Activated CD8-positive, alpha-beta T cell treated with anti-CD3 and anti-CD28 coated beads for 36 hours (primary cell): ENCODE data around the gene RBM42. TPM values are rescaled to one million over a fixed set of nuclear protein-coding genes. Genes with fewer than 3 reads are reported as not detected.

Source experiments
- ATAC-seq: fragments of 200-7000 bp; cut with Tn5 transposase; one replicate; pipeline ENCODE4 v1.10.0; 2021; ENCODE audit warnings: mild to moderate bottlenecking, moderate library complexity
- CTCF ChIA-PET: fragments of 350-600 bp; sonication (Branson Sonifier 250); formaldehyde crosslinking; loops from one replicate; lab custom pipeline; 2021; ENCODE audit warnings: antibody characterized with exemption; lab: Charles Lee
- POLR2A ChIA-PET: fragments of 350-600 bp; sonication (Branson Sonifier 250); formaldehyde crosslinking; loops from one replicate; lab custom pipeline; 2021; ENCODE audit warnings: antibody characterized with exemption; lab: Charles Lee
- DNase-seq: peaks from one replicate; pipeline ENCODE4 v3.0.0-alpha.2; 2020
- H3K27ac Mint-ChIP-seq: one replicate; pipeline ENCODE4 v1.8.0; 2021; ENCODE audit warnings: mild to moderate bottlenecking, mixed read lengths
- H3K27me3 Mint-ChIP-seq: one replicate; pipeline ENCODE4 v1.8.0; 2021; ENCODE audit warnings: mixed read lengths
- H3K36me3 Mint-ChIP-seq: one replicate; pipeline ENCODE4 v1.8.0; 2021; ENCODE audit warnings: low read depth, mixed read lengths
- H3K4me1 Mint-ChIP-seq: one replicate; pipeline ENCODE4 v1.8.0; 2021; ENCODE audit warnings: low read depth, mixed read lengths
- H3K4me3 Mint-ChIP-seq: one replicate; pipeline ENCODE4 v1.8.0; 2021; ENCODE audit warnings: mild to moderate bottlenecking, moderate library complexity, mixed read lengths
- H3K9me3 Mint-ChIP-seq: one replicate; pipeline ENCODE4 v1.8.0; 2021; ENCODE audit warnings: mixed read lengths
- intact Hi-C: fragments of 100-400 bp; cut with micrococcal nuclease; formaldehyde crosslinking; loops from one replicate; pipeline ENCODE4 v1.10.0; 2022
- total RNA-seq, 2 experiments: library from RNA; stranded (reverse); gene quantifications; one replicate each; pipeline ENCODE4 v1.2.3, GENCODE V29; 2021
- TF ChIP-seq, protein P1 (sequence below): fragments of 200-600 bp; IDR thresholded peaks from one replicate; pipeline ENCODE4 v1.8.0; 2022; ENCODE audit warnings: antibody characterized with exemption, mild to moderate bottlenecking

The RBM42 gene
- total RNA-seq, 2 experiments from 2014 or later = 82.9 to 95.2 TPM

DNA sequence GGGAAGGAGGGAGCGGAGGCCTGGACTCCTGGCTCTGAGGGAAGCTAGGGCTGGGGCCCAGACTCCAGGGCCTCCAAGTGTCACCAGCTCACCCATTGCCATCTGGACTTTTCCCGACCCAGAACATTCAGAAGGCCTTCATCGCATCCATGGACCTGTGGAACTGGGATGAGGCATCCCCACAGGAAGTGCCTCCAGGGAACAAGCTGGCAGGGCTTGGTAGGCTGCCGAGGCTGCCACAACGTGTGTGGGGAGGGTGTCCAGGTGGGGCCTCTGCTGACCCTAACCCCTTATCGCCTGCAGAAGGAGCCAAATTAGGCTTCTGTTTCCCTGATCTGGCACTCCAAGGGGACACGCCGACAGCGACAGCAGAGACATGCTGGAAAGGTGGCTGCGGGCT lies 13.5 kb downstream of the RBM42 start:
- ChIA-PET CTCF (interaction anchor here (0.6 to 1.4 kb wide), 2 partner anchors 50 to 94 kb away, joined by 3 to 6 read pairs; no protein-coding TSS in a partner anchor), POLR2A (interaction anchor here (0.9 to 1.6 kb wide), 3 partner anchors 11 to 31 kb away, joined by 3 to 6 read pairs (median 4); no protein-coding TSS in a partner anchor)
- ATAC-seq (no peak), DNase-seq (no peak)
- Mint-ChIP-seq H3K9me3 (no peaks in the 10 kb centered on the region), H3K4me3 (peak overlapping the region; percentile 76), H3K27ac (peak overlapping the region; percentile 61), H3K36me3 (peaks cover 3% of the 10 kb centered on the region), H3K27me3 (no peaks in the 10 kb centered on the region), H3K4me1 (peaks cover 29% of the 10 kb centered on the region)
- TF ChIP-seq, protein P1, sequence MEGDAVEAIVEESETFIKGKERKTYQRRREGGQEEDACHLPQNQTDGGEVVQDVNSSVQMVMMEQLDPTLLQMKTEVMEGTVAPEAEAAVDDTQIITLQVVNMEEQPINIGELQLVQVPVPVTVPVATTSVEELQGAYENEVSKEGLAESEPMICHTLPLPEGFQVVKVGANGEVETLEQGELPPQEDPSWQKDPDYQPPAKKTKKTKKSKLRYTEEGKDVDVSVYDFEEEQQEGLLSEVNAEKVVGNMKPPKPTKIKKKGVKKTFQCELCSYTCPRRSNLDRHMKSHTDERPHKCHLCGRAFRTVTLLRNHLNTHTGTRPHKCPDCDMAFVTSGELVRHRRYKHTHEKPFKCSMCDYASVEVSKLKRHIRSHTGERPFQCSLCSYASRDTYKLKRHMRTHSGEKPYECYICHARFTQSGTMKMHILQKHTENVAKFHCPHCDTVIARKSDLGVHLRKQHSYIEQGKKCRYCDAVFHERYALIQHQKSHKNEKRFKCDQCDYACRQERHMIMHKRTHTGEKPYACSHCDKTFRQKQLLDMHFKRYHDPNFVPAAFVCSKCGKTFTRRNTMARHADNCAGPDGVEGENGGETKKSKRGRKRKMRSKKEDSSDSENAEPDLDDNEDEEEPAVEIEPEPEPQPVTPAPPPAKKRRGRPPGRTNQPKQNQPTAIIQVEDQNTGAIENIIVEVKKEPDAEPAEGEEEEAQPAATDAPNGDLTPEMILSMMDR = no peak
- intact Hi-C loops = no loop called here

DNA sequence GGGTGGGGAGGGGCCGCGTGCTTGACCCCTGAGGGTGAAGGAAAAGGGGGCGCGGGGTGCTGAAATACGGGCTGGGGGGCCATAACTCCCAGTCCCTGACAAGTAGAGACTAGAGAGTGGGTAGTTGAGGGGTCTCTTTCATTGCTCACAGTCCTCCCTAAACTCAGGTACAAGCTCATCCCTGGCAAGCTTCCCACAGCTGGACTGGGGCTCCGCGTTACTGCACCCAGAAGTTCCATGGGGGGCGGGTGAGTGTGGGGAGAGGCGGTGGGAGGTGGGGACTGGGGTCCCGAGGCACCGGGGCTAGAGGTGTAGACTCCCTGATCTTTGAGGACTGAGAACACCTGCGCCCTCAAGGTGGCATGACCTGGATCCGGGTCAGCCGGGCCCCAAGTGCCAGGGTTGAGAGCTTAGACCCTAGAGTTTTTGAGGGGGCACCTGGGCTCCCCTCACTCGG lies 14.0 kb downstream of the RBM42 start:
- TF ChIP-seq, protein P1 = no peak
- Mint-ChIP-seq H3K4me1 (peaks cover 29% of the 10 kb centered on the region), H3K9me3 (no peaks in the 10 kb centered on the region), H3K27me3 (no peaks in the 10 kb centered on the region), H3K27ac (peak overlapping the region; percentile 52), H3K36me3 (peaks cover 3% of the 10 kb centered on the region), H3K4me3 (peak overlapping the region; percentile 76)
- ATAC-seq = no peak
- POLR2A ChIA-PET = interaction anchor here (1.0 to 1.6 kb wide), 3 partner anchors 11 to 95 kb away, joined by 3 to 6 read pairs (median 3); no protein-coding TSS in a partner anchor
- CTCF ChIA-PET = interaction anchor here (1.4 kb wide), 1 partner anchor 95 kb away, joined by 6 read pairs; no protein-coding TSS in a partner anchor
- intact Hi-C loops = no loop called here
- DNase-seq = peak; percentile 35

DNA sequence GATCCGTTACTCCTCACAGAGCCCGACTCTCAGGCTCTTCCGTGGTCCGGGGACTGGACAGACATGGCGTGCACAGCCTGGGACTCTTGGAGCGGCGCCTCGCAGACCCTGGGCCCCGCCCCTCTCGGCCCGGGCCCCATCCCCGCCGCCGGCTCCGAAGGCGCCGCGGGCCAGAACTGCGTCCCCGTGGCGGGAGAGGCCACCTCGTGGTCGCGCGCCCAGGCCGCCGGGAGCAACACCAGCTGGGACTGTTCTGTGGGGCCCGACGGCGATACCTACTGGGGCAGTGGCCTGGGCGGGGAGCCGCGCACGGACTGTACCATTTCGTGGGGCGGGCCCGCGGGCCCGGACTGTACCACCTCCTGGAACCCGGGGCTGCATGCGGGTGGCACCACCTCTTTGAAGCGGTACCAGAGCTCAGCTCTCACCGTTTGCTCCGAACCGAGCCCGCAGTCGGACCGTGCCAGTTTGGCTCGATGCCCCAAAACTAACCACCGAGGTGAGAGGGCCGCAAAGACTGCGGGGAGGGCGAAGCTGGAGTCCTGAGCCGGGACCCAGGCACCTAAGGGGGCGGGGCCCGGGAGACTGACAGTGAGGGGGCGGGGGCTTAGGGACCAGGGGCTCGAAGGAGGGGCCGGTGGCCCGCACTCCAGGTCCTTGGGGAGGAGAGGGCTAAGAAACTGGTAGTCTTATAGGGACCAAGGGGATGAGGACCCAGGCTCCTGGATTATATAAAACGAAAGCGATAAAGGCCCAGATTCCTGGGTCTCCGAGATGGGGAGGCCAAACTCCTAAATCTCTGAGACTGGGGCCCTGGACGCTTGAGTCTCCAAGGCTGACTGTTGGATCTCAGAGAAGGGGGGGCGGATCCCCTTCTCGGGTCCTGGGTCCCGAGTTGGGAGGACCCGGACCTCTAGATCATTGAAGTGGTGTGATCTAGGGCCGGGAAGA lies 14.7 kb downstream of the RBM42 start:
- CTCF ChIA-PET = interaction anchor here (1.0 to 1.3 kb wide), 3 partner anchors 68 to 86 kb away, joined by 3 to 4 read pairs (median 3); no protein-coding TSS in a partner anchor
- no peaks in the 10 kb centered on the region for H3K27me3 Mint-ChIP-seq

DNA sequence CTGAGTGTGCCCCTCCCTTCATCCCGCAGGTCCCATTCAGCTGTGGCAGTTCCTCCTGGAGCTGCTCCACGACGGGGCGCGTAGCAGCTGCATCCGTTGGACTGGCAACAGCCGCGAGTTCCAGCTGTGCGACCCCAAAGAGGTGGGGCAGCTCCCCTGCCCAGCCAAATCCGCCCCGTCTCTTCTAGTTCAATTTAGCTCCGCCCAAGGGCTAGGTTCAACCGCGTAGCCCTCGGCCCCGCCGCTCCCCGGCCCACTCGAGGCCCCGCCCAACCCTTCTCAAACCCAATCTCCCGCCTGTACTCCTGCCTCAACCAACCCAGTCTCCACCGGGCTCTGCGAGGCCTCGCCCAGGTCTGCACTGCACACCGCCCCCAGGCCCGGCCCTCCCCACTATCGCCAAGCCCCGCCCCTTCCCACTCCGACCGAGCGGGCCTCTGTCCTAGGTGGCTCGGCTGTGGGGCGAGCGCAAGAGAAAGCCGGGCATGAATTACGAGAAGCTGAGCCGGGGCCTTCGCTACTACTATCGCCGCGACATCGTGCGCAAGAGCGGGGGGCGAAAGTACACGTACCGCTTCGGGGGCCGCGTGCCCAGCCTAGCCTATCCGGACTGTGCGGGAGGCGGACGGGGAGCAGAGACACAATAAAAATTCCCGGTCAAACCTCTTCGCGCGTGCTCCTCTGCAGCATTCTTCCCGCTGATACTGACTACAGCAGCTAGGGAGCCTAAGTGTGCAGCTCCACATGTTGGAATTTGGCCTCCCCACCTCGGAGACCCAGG lies 15.6 kb downstream of the RBM42 start:
- peak overlapping the region; percentile 76 for H3K4me3 Mint-ChIP-seq
- ATAC-seq (peak; percentile 85), DNase-seq (peak; percentile 99)
- TF ChIP-seq, protein P1 = no peak
- intact Hi-C loops = no loop called here
- no peaks in the 10 kb centered on the region for H3K27me3 Mint-ChIP-seq
- H3K9me3 Mint-ChIP-seq = no peaks in the 10 kb centered on the region
- peaks cover 9% of the 10 kb centered on the region for H3K36me3 Mint-ChIP-seq
- ChIA-PET CTCF (interaction anchor here (1.0 to 1.3 kb wide), 3 partner anchors 68 to 87 kb away, joined by 3 to 4 read pairs (median 3); no protein-coding TSS in a partner anchor), POLR2A (interaction anchor here (0.8 to 3.0 kb wide), 6 partner anchors 17 to 129 kb away, joined by 3 to 13 read pairs (median 4); partner anchors contain the start of gene HAUS5)
- peak overlapping the region; percentile 85 for H3K27ac Mint-ChIP-seq
- peaks cover 34% of the 10 kb centered on the region for H3K4me1 Mint-ChIP-seq

More for the DNA sequence above, 14.7 kb downstream of the RBM42 start:
- POLR2A ChIA-PET = interaction anchor here (0.8 to 3.0 kb wide), 7 partner anchors 12 to 128 kb away, joined by 3 to 13 read pairs (median 4); partner anchors contain the start of gene HAUS5
- H3K36me3 Mint-ChIP-seq = peaks cover 4% of the 10 kb centered on the region
- H3K27ac Mint-ChIP-seq = peak overlapping the region; percentile 85
- H3K4me3 Mint-ChIP-seq = peak overlapping the region; percentile 76
- intact Hi-C loops = no loop called here
- H3K9me3 Mint-ChIP-seq = no peaks in the 10 kb centered on the region
- peak; percentile 26 for ATAC-seq
- peak; percentile 86 for DNase-seq
- TF ChIP-seq, protein P1 = no peak
- peaks cover 29% of the 10 kb centered on the region for H3K4me1 Mint-ChIP-seq
